Loucy (cell line): Measurements from ENCODE around the gene SHROOM3.
"Not testable (repeated sequence)": the region's sequence is repeated elsewhere in the genome, so short reads cannot be mapped to it uniquely, and the experiment has no call there.

ENCODE experiments used
- H2AFZ ChIP-seq: fragments of 200-600 bp; sonication (generic); 2 replicates; pipeline ENCODE4 v1.6.0; 2016; ENCODE audit warnings: antibody characterized with exemption, mild to moderate bottlenecking, low read length, moderate library complexity
- H3F3A ChIP-seq: fragments of 200-600 bp; 2 replicates; pipeline ENCODE4 v1.6.0; 2016; ENCODE audit warnings: antibody characterized with exemption, low read depth, mild to moderate bottlenecking
- H3K27me3 ChIP-seq: fragments of 200-600 bp; sonication (generic); 2 replicates; pipeline ENCODE4 v1.6.1; 2014; ENCODE audit warnings: low read length, mild to moderate bottlenecking; ENCODE audit not compliant: insufficient read depth, poor library complexity, severe bottlenecking
- H3K36me3 ChIP-seq: fragments of 200-600 bp; sonication (generic); 2 replicates; pipeline ENCODE4 v1.6.1; 2016; ENCODE audit warnings: low read length; ENCODE audit not compliant: insufficient read depth
- H3K4me1 ChIP-seq: fragments of 200-600 bp; sonication (generic); 2 replicates; pipeline ENCODE4 v1.5.1; 2014; ENCODE audit warnings: low read length, mild to moderate bottlenecking; ENCODE audit not compliant: insufficient read depth, poor library complexity, severe bottlenecking
- H3K4me2 ChIP-seq: fragments of 200-600 bp; sonication (generic); 2 replicates; pipeline ENCODE4 v1.6.0; 2014; ENCODE audit warnings: antibody characterized with exemption, low read length, low read depth, mild to moderate bottlenecking; ENCODE audit not compliant: poor library complexity, severe bottlenecking
- H3K4me3 ChIP-seq: fragments of 200-600 bp; sonication (generic); 2 replicates; pipeline ENCODE4 v1.5.1; 2014; ENCODE audit warnings: low read length, mild to moderate bottlenecking, mixed read lengths; ENCODE audit not compliant: poor library complexity, severe bottlenecking
- H3K79me2 ChIP-seq: fragments of 200-600 bp; sonication (generic); 2 replicates; pipeline ENCODE4 v1.6.1; 2014; ENCODE audit warnings: low read length; ENCODE audit not compliant: insufficient read depth
- H3K9ac ChIP-seq: fragments of 200-600 bp; sonication (generic); 2 replicates; pipeline ENCODE4 v1.6.0; 2014; ENCODE audit warnings: mild to moderate bottlenecking, low read depth, low read length, moderate library complexity; ENCODE audit not compliant: poor library complexity, severe bottlenecking
- H3K9me2 ChIP-seq: fragments of 200-600 bp; sonication (generic); replicated peaks from 2 replicates; pipeline ENCODE4 v1.6.1; 2016; ENCODE audit warnings: low read depth, low read length, mixed read lengths
- H3K9me3 ChIP-seq: fragments of 200-600 bp; sonication (generic); 2 replicates; pipeline ENCODE4 v1.6.1; 2014; ENCODE audit warnings: mild to moderate bottlenecking, antibody characterized with exemption, low read length, low read depth; ENCODE audit not compliant: insufficient read depth
- H4K20me1 ChIP-seq: fragments of 200-600 bp; sonication (generic); 2 replicates; pipeline ENCODE4 v1.6.0; 2014; ENCODE audit warnings: antibody characterized with exemption, low read length, mild to moderate bottlenecking; ENCODE audit not compliant: insufficient read depth, poor library complexity, severe bottlenecking
- EZH2phosphoT487 ChIP-seq: fragments of 200-600 bp; IDR thresholded peaks from 2 replicates; pipeline ENCODE4 v1.6.1; 2018; ENCODE audit warnings: antibody characterized with exemption, mild to moderate bottlenecking, moderate library complexity, borderline replicate concordance
- TF ChIP-seq, protein P1 (sequence below): fragments of 200-600 bp; sonication (generic); conservative IDR thresholded peaks from 2 replicates; pipeline ENCODE4 v1.5.1; 2014; ENCODE audit warnings: mild to moderate bottlenecking, antibody characterized with exemption, low read length

The SHROOM3 gene

DNA sequence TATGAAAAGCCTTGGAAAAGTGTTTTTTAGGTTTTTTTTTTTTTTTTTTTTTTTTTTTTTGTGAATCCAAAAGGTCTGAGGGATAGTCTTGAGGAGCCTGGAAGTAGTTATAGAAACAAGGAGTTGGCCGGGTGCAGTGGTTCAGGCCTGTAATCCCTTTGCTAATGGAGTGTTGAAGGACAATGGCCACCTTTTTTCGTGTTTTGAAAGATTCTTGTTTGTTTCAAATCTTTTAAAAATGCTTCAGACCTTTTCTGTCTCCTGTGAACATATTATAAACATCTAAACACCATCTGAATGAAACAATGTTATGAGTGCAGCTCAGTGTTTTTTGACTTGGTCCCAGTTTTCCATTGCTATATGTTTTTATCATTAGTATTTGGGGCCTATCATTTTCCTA, 285.1 kb downstream of the SHROOM3 start:
- Histone ChIP-seq H3K79me2 (no peaks in the 10 kb centered on the region), H3K4me1 (peaks cover 20% of the 10 kb centered on the region)
- no peak for TF ChIP-seq EZH2phosphoT487
- TF ChIP-seq, protein P1, sequence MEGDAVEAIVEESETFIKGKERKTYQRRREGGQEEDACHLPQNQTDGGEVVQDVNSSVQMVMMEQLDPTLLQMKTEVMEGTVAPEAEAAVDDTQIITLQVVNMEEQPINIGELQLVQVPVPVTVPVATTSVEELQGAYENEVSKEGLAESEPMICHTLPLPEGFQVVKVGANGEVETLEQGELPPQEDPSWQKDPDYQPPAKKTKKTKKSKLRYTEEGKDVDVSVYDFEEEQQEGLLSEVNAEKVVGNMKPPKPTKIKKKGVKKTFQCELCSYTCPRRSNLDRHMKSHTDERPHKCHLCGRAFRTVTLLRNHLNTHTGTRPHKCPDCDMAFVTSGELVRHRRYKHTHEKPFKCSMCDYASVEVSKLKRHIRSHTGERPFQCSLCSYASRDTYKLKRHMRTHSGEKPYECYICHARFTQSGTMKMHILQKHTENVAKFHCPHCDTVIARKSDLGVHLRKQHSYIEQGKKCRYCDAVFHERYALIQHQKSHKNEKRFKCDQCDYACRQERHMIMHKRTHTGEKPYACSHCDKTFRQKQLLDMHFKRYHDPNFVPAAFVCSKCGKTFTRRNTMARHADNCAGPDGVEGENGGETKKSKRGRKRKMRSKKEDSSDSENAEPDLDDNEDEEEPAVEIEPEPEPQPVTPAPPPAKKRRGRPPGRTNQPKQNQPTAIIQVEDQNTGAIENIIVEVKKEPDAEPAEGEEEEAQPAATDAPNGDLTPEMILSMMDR = no peak

DNA sequence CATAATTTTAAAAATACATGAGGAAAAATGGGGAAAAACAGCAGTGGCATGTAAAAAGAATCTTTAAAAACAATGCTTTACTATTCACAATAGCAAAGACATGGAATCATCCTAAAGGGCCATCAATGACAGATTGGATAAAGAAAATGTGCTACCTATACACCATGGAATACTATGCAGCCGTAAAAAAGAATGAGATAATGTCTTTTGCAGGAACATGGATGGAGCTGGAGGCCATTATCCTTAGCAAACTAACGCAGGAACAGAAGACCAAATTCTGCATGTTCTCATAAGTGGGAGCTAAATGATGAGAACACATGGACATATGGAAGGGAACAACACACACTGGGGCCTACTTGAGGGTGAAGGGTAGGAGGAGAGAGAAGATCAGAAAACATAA, 287.1 kb downstream of the SHROOM3 start:
- not testable (repeated sequence) for H3K79me2 ChIP-seq, H3K9me2 ChIP-seq, H3K4me3 ChIP-seq, H3K27me3 ChIP-seq, H3K9me3 ChIP-seq, H3K9ac ChIP-seq, H3K4me2 ChIP-seq, H3K36me3 ChIP-seq, H4K20me1 ChIP-seq, H2AFZ ChIP-seq, H3F3A ChIP-seq
- H3K4me1 ChIP-seq = peaks cover 19% of the 10 kb centered on the region

More for the DNA sequence above, 285.1 kb downstream of the SHROOM3 start:
- Histone ChIP-seq H3K4me3 (no peak overlapping the region), H3K9ac (no peak overlapping the region), H3K9me3 (no peaks in the 10 kb centered on the region), H2AFZ (no peak overlapping the region), H3K27me3 (no peaks in the 10 kb centered on the region), H4K20me1 (no peaks in the 10 kb centered on the region), H3K9me2 (no peaks in the 10 kb centered on the region), H3K36me3 (no peaks in the 10 kb centered on the region), H3F3A (no peaks in the 10 kb centered on the region; the same call in 1 of the 2 replicates), H3K4me2 (no peak overlapping the region)

DNA sequence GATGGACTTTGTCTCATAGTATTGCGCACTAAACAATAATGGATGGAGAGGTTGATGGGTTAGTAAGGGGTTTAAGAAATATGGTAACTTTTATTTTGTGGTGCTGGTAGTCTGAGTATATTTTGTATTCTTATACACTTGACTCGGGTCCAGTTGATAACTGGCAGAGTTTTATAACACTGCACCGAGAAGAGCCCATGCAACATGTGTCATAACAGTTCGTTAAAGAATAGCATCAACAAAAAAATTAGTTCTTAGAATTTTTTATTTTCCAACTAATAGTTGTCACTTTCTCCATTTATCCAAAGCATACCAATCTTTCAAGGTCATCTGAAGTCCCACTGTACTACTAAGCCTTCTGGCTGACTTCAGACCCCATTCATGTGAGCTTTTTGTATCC, 287.8 kb downstream of the SHROOM3 start:
- H3K9me2 ChIP-seq = no peaks in the 10 kb centered on the region
- no peak overlapping the region for H3K4me2 ChIP-seq
- no peak overlapping the region for H3K4me3 ChIP-seq
- no peaks in the 10 kb centered on the region for H3K36me3 ChIP-seq
- no peaks in the 10 kb centered on the region for H3K27me3 ChIP-seq
- no peaks in the 10 kb centered on the region for H3K79me2 ChIP-seq
- no peaks in the 10 kb centered on the region for H3K9me3 ChIP-seq
- no peaks in the 10 kb centered on the region for H4K20me1 ChIP-seq
- no peak overlapping the region for H3K9ac ChIP-seq
- H2AFZ ChIP-seq = no peak overlapping the region
- H3K4me1 ChIP-seq = peaks cover 16% of the 10 kb centered on the region
- no peak for TF ChIP-seq EZH2phosphoT487
- TF ChIP-seq, protein P1 = no peak
- H3F3A ChIP-seq = no peaks in the 10 kb centered on the region; the same call in 1 of the 2 replicates

DNA sequence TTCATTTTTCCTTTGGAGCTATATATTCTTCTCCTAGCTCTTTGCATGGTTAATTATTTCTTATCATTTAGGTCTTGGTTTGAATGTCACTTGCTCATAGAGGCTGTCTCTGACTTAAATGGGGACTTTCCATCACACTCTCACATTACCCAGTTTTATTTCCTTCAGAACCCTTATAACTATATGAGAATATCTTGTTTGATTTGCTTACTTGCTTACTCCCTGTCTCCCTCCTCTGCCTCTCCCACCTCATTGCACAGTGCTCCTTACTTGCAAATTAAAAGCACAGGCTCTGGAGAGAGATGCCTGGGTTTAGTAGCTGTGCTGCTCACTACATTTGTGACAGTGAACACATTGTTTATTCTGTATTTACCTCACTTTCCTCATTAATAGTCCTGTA, 288.3 kb downstream of the SHROOM3 start:
- no peak overlapping the region for H3K4me2 ChIP-seq

More for the DNA sequence above, 288.3 kb downstream of the SHROOM3 start:
- Histone ChIP-seq H3K9me2 (no peaks in the 10 kb centered on the region), H2AFZ (no peak overlapping the region), H3K4me3 (no peak overlapping the region), H4K20me1 (no peaks in the 10 kb centered on the region), H3K79me2 (no peaks in the 10 kb centered on the region), H3K9ac (no peak overlapping the region), H3F3A (no peaks in the 10 kb centered on the region; the same call in 1 of the 2 replicates), H3K27me3 (no peaks in the 10 kb centered on the region), H3K36me3 (no peaks in the 10 kb centered on the region), H3K9me3 (no peaks in the 10 kb centered on the region), H3K4me1 (peaks cover 16% of the 10 kb centered on the region)
- TF ChIP-seq, protein P1 = peak; percentile 47
- no peak for TF ChIP-seq EZH2phosphoT487
